ENCODE measurements around the gene ETNK1. TPM values are rescaled to one million over a fixed set of nuclear protein-coding genes. Genes with fewer than 3 reads are reported as not detected.

Gene ETNK1
- total RNA-seq, 1 experiment from 2014 or later, result 70.1 TPM

- H3K27me3 Mint-ChIP-seq (ENCODE audit: low read depth), result no peaks in the 10 kb centered on the region
- no peak overlapping the region for H3K27ac ChIP-seq (ENCODE audit: insufficient read length, low read depth, low read length)
- H4K20me1 ChIP-seq (ENCODE audit: control insufficient read depth, insufficient read depth, insufficient read length), result no peaks in the 10 kb centered on the region
- peaks cover 3 to 14% of the 10 kb centered on the region in 2 experiments for H3K4me1 Mint-ChIP-seq
- H2BK12ac ChIP-seq (ENCODE audit: insufficient read length, low read depth, low read length), result no peak overlapping the region
- TF ChIP-seq CTCF (conservative IDR thresholded peaks at IDR 0.05), result no peak
- no peak overlapping the region for H3K23ac ChIP-seq (ENCODE audit: insufficient read length, low read depth, low read length)
- no CpG with 5 or more reads among the region's 6 CpGs for WGBS (ENCODE audit: extremely low coverage, insufficient read length, low lambda C conversion rate)
- H4K91ac ChIP-seq (ENCODE audit: insufficient read length, low read depth, low read length), result no peak overlapping the region
- no peaks in the 10 kb centered on the region for H3K9me3 Mint-ChIP-seq
- no peaks in the 10 kb centered on the region for H3K36me3 Mint-ChIP-seq (ENCODE audit: insufficient read depth in 1 of 3, low read depth in 3 of 3)
- no peak overlapping the region for H3K27ac Mint-ChIP-seq
- no peak overlapping the region for H3K56ac ChIP-seq (ENCODE audit: insufficient read length, low read depth, low read length)
- H3K14ac ChIP-seq (ENCODE audit: insufficient read depth, low read length), result no peak overlapping the region
- H3T11ph ChIP-seq (ENCODE audit: low read length), result no peak overlapping the region
- no peak overlapping the region for H3K18ac ChIP-seq (ENCODE audit: insufficient read length, low read depth, low read length)
- H3K9me3 ChIP-seq (ENCODE audit: control insufficient read depth, low read depth, low read length), result no peaks in the 10 kb centered on the region
- H2BK120ac ChIP-seq (ENCODE audit: low read depth, low read length, poor library complexity, severe bottlenecking), result no peak overlapping the region
- H3K4me3 Mint-ChIP-seq, result no peak overlapping the region
- no peak overlapping the region for H2AFZ ChIP-seq (ENCODE audit: low read length)
- no peak overlapping the region for H2AK5ac ChIP-seq (ENCODE audit: insufficient read length, low read length)
- H3K79me1 ChIP-seq (ENCODE audit: insufficient read depth, low read depth, low read length, poor library complexity, severe bottlenecking), result no peaks in the 10 kb centered on the region
- no peak overlapping the region for H4K5ac ChIP-seq (ENCODE audit: insufficient read length, low read depth, low read length)
- H2BK5ac ChIP-seq (ENCODE audit: insufficient read length, low read length), result no peak overlapping the region
- no peaks in the 10 kb centered on the region for H3K23me2 ChIP-seq (ENCODE audit: insufficient read length, low read depth, low read length, poor library complexity, severe bottlenecking)
- H3K79me2 ChIP-seq (ENCODE audit: insufficient read depth, low read length), result no peaks in the 10 kb centered on the region
- no peaks in the 10 kb centered on the region for H3K4me1 ChIP-seq (ENCODE audit: insufficient read depth, low read length)
- no peak overlapping the region for H3K4ac ChIP-seq (ENCODE audit: low read depth, low read length)
- no peak overlapping the region for H4K8ac ChIP-seq (replicated peaks; ENCODE audit: insufficient read length, low read depth, low read length)
- H2BK15ac ChIP-seq (ENCODE audit: low read depth, low read length), result no peak overlapping the region
- no peaks in the 10 kb centered on the region for H3K27me3 ChIP-seq (ENCODE audit: insufficient read depth, low read length)
- no peak overlapping the region for H3K9ac ChIP-seq (ENCODE audit: extremely low read depth, insufficient read length, low read length)
- no peak overlapping the region for H2BK20ac ChIP-seq (ENCODE audit: low read depth, low read length, poor library complexity, severe bottlenecking)
- no peak for DNase-seq
- no peak overlapping the region for H3K4me2 ChIP-seq (ENCODE audit: insufficient read depth, insufficient read length, low read length)
Measured at GRCh38 chr12:22729431-22729956, 104.5 kb downstream of the ETNK1 start.
